WTC11 (cell line): Measurements from ENCODE around the gene TBC1D4. TPM values are rescaled to one million over a fixed set of nuclear protein-coding genes. Genes with fewer than 3 reads are reported as not detected.
"Not testable (repeated sequence)": the region's sequence is repeated elsewhere in the genome, so short reads cannot be mapped to it uniquely, and the experiment has no call there.

Experiments
- ATAC-seq: fragments of 200-7000 bp; cut with Tn5 transposase; 2 replicates; pipeline ENCODE4 v1.10.0; 2021; ENCODE audit warnings: mild to moderate bottlenecking, moderate library complexity
- CTCF ChIA-PET: fragments of 300-600 bp; sonication (Branson Sonifier 250); formaldehyde crosslinking; loops from one replicate; lab custom pipeline; 2021; ENCODE audit warnings: antibody characterized with exemption; lab: Charles Lee
- POLR2A ChIA-PET: fragments of 350-600 bp; sonication (Branson Sonifier 250); formaldehyde crosslinking; loops from one replicate; lab custom pipeline; 2021; ENCODE audit warnings: antibody characterized with exemption; lab: Charles Lee
- DNase-seq: peaks from one replicate; pipeline ENCODE4 v3.0.0; 2021; ENCODE audit warnings: low spot score
- H3K27ac Mint-ChIP-seq: 2 replicates; pipeline ENCODE4 v1.8.0; 2021; ENCODE audit warnings: mixed read lengths
- H3K27me3 Mint-ChIP-seq: 2 replicates; pipeline ENCODE4 v1.8.0; 2021; ENCODE audit warnings: low read depth, mild to moderate bottlenecking, moderate library complexity, mixed read lengths
- H3K36me3 Mint-ChIP-seq: 2 replicates; pipeline ENCODE4 v1.8.0; 2021; ENCODE audit warnings: mixed read lengths
- H3K4me1 Mint-ChIP-seq: 2 replicates; pipeline ENCODE4 v1.8.0; 2022; ENCODE audit warnings: mixed read lengths
- H3K4me3 Mint-ChIP-seq: 2 replicates; pipeline ENCODE4 v1.8.0; 2021; ENCODE audit warnings: mild to moderate bottlenecking, moderate library complexity, mixed read lengths
- H3K9me3 Mint-ChIP-seq: 2 replicates; pipeline ENCODE4 v1.8.0; 2021; ENCODE audit warnings: mixed read lengths
- FOXP1 ChIP-seq: sonication (generic); formaldehyde crosslinking; IDR thresholded peaks from 2 replicates; pipeline ENCODE4 v1.8.0; 2022; ENCODE audit warnings: missing genetic modification reagents, mild to moderate bottlenecking, moderate library complexity, borderline replicate concordance
- MXD4 ChIP-seq: fragments of 250-450 bp; sonication (Bioruptor Pico); IDR thresholded peaks from 2 replicates; pipeline ENCODE4 v1.8.0; 2021; ENCODE audit warnings: mild to moderate bottlenecking, moderate library complexity, borderline replicate concordance
- NFE2L1 ChIP-seq: sonication (generic); formaldehyde crosslinking; IDR thresholded peaks from 2 replicates; pipeline ENCODE4 v1.8.1; 2023; ENCODE audit warnings: missing genetic modification reagents
- NR2C2 ChIP-seq: sonication (generic); formaldehyde crosslinking; IDR thresholded peaks from 2 replicates; pipeline ENCODE4 v1.8.0; 2022; ENCODE audit warnings: mild to moderate bottlenecking, missing genetic modification reagents
- TEAD1 ChIP-seq: sonication (generic); formaldehyde crosslinking; IDR thresholded peaks from 2 replicates; pipeline ENCODE4 v1.8.0; 2022; ENCODE audit warnings: mild to moderate bottlenecking, missing genetic modification reagents
- ZNF121 ChIP-seq: sonication (generic); formaldehyde crosslinking; IDR thresholded peaks from 2 replicates; pipeline ENCODE4 v1.8.0; 2023; ENCODE audit warnings: missing genetic modification reagents
- ZNF138 ChIP-seq: sonication (generic); formaldehyde crosslinking; conservative IDR thresholded peaks from 2 replicates; pipeline ENCODE4 v1.8.1; 2022; ENCODE audit warnings: mild to moderate bottlenecking, moderate library complexity, missing genetic modification reagents
- ZNF232 ChIP-seq: sonication (generic); formaldehyde crosslinking; IDR thresholded peaks from 2 replicates; pipeline ENCODE4 v1.8.0; 2022; ENCODE audit warnings: mild to moderate bottlenecking, missing genetic modification reagents
- total RNA-seq: library from RNA; stranded (reverse); gene quantifications from 3 replicates; pipeline ENCODE4 v1.2.3, GENCODE V29; 2021
- TF ChIP-seq, protein P1 (sequence below): fragments of 250-450 bp; sonication (Bioruptor Pico); IDR thresholded peaks from 2 replicates; pipeline ENCODE4 v1.8.0; 2021; ENCODE audit warnings: mild to moderate bottlenecking
- TF ChIP-seq, protein P2 (sequence below): sonication (generic); formaldehyde crosslinking; IDR thresholded peaks from 2 replicates; pipeline ENCODE4 v1.8.0; 2022; ENCODE audit warnings: mild to moderate bottlenecking, missing genetic modification reagents
- TF ChIP-seq, protein P3 (sequence below): sonication (generic); formaldehyde crosslinking; conservative IDR thresholded peaks from 2 replicates; pipeline ENCODE4 v1.8.1; 2023; ENCODE audit warnings: mild to moderate bottlenecking, low read depth, missing genetic modification reagents, moderate library complexity
- TF ChIP-seq, protein P4 (sequence below): fragments of 250-450 bp; sonication (Bioruptor Pico); IDR thresholded peaks from 2 replicates; pipeline ENCODE4 v2.1.2; 2022; ENCODE audit warnings: mild to moderate bottlenecking, moderate library complexity

TBC1D4 gene
- total RNA-seq, 1 experiment from 2014 or later = 37.1 TPM

GRCh38 chr13:75251188-75251587 lies 230.8 kb downstream of the TBC1D4 start (continued):
- TF ChIP-seq, protein P1, sequence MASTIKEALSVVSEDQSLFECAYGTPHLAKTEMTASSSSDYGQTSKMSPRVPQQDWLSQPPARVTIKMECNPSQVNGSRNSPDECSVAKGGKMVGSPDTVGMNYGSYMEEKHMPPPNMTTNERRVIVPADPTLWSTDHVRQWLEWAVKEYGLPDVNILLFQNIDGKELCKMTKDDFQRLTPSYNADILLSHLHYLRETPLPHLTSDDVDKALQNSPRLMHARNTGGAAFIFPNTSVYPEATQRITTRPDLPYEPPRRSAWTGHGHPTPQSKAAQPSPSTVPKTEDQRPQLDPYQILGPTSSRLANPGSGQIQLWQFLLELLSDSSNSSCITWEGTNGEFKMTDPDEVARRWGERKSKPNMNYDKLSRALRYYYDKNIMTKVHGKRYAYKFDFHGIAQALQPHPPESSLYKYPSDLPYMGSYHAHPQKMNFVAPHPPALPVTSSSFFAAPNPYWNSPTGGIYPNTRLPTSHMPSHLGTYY = no peak
- TF ChIP-seq, protein P2, sequence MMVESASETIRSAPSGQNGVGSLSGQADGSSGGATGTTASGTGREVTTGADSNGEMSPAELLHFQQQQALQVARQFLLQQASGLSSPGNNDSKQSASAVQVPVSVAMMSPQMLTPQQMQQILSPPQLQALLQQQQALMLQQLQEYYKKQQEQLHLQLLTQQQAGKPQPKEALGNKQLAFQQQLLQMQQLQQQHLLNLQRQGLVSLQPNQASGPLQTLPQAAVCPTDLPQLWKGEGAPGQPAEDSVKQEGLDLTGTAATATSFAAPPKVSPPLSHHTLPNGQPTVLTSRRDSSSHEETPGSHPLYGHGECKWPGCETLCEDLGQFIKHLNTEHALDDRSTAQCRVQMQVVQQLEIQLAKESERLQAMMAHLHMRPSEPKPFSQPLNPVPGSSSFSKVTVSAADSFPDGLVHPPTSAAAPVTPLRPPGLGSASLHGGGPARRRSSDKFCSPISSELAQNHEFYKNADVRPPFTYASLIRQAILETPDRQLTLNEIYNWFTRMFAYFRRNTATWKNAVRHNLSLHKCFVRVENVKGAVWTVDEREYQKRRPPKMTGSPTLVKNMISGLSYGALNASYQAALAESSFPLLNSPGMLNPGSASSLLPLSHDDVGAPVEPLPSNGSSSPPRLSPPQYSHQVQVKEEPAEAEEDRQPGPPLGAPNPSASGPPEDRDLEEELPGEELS (CRISPR knock-in tag) = no peak
- TF ChIP-seq, protein P3, sequence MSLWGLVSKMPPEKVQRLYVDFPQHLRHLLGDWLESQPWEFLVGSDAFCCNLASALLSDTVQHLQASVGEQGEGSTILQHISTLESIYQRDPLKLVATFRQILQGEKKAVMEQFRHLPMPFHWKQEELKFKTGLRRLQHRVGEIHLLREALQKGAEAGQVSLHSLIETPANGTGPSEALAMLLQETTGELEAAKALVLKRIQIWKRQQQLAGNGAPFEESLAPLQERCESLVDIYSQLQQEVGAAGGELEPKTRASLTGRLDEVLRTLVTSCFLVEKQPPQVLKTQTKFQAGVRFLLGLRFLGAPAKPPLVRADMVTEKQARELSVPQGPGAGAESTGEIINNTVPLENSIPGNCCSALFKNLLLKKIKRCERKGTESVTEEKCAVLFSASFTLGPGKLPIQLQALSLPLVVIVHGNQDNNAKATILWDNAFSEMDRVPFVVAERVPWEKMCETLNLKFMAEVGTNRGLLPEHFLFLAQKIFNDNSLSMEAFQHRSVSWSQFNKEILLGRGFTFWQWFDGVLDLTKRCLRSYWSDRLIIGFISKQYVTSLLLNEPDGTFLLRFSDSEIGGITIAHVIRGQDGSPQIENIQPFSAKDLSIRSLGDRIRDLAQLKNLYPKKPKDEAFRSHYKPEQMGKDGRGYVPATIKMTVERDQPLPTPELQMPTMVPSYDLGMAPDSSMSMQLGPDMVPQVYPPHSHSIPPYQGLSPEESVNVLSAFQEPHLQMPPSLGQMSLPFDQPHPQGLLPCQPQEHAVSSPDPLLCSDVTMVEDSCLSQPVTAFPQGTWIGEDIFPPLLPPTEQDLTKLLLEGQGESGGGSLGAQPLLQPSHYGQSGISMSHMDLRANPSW (CRISPR knock-in tag) = no peak
- TF ChIP-seq ZNF232 (CRISPR knock-in tag) (no peak), NR2C2 (CRISPR knock-in tag) (no peak), TEAD1 (no peak), MXD4 (no peak)
- TF ChIP-seq, protein P4, sequence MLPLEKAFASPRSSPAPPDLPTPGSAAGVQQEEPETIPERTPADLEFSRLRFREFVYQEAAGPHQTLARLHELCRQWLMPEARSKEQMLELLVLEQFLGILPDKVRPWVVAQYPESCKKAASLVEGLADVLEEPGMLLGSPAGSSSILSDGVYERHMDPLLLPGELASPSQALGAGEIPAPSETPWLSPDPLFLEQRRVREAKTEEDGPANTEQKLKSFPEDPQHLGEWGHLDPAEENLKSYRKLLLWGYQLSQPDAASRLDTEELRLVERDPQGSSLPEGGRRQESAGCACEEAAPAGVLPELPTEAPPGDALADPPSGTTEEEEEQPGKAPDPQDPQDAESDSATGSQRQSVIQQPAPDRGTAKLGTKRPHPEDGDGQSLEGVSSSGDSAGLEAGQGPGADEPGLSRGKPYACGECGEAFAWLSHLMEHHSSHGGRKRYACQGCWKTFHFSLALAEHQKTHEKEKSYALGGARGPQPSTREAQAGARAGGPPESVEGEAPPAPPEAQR (CRISPR knock-in tag) = no peak

- DNase-seq = no peak
- Mint-ChIP-seq H3K4me1 (no peaks in the 10 kb centered on the region), H3K27ac (no peak overlapping the region), H3K9me3 (peaks cover 18% of the 10 kb centered on the region), H3K27me3 (peaks cover 2% of the 10 kb centered on the region), H3K36me3 (peaks cover 21% of the 10 kb centered on the region), H3K4me3 (no peak overlapping the region)
- CTCF ChIA-PET = no interaction called here
- TF ChIP-seq ZNF138 (CRISPR knock-in tag) (no peak), FOXP1 (no peak), NFE2L1 (CRISPR knock-in tag) (no peak), ZNF121 (CRISPR knock-in tag) (no peak)
- ATAC-seq = no peak
- POLR2A ChIA-PET = no interaction called here
Observed at GRCh38 chr13:75250526-75251178, 231.3 kb downstream of the TBC1D4 start.

- ATAC-seq, H3K4me3 Mint-ChIP-seq, H3K27me3 Mint-ChIP-seq, H3K27ac Mint-ChIP-seq, CTCF ChIA-PET, POLR2A ChIA-PET, DNase-seq, H3K4me1 Mint-ChIP-seq: not testable (repeated sequence)
- H3K36me3 Mint-ChIP-seq = peaks cover 25% of the 10 kb centered on the region
- H3K9me3 Mint-ChIP-seq = peaks cover 40% of the 10 kb centered on the region
Observed at GRCh38 chr13:75245578-75245977, 236.4 kb downstream of the TBC1D4 start.

DNA sequence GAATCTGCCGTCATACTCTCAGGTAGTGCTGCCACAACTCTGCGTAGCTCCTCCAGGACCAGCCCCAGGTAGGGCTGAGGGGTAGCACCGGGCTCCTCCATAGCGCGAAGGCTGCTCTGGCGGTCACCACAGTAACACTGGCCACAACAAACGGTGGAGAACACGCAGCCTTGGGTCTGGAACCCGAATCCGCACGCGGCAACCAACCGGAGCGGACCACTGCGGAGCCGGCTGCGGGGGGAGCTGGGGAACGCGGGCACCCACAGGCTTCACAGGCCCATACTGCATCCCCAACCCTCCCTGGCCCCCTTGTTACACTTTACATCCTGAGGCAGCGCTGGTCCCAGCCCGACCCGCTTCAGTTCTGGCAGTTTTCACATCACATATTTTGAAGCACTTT lies 241.7 kb downstream of the TBC1D4 start:
- DNase-seq, ATAC-seq, H3K27ac Mint-ChIP-seq, H3K36me3 Mint-ChIP-seq, POLR2A ChIA-PET, CTCF ChIA-PET, H3K27me3 Mint-ChIP-seq, H3K4me3 Mint-ChIP-seq, H3K4me1 Mint-ChIP-seq: not testable (repeated sequence)
- H3K9me3 Mint-ChIP-seq = peaks cover 41% of the 10 kb centered on the region
